Endothelial cell of umbilical vein (primary cell): Measurements from ENCODE around the gene TAF1A.

Experiments used
- CTCF ChIP-seq, 2 donors: IDR thresholded peaks; 1 replicate in 1 of 2; 2 replicates in 1 of 2; pipeline ENCODE4 v1.5.1; 2011; ENCODE audit warnings: low read length in 2 of 2, mild to moderate bottlenecking in 2 of 2, moderate library complexity in 2 of 2, control low read depth in 1 of 2, inconsistent platforms in 1 of 2, low read depth in 1 of 2; ENCODE audit not compliant: insufficient read depth in 1 of 2; ENCODE audit errors: extremely low read depth in 1 of 2
- EZH2 ChIP-seq: IDR thresholded peaks from 2 replicates; pipeline ENCODE4 v1.6.1; 2012; ENCODE audit warnings: borderline replicate concordance, low read depth, mild to moderate bottlenecking, moderate library complexity, low read length, inconsistent platforms; ENCODE audit not compliant: severe bottlenecking
- GATA2 ChIP-seq: IDR thresholded peaks from 2 replicates; pipeline ENCODE4 v1.7.0; 2011; ENCODE audit warnings: low read depth, mild to moderate bottlenecking, moderate library complexity, mixed read lengths, low read length; ENCODE audit not compliant: insufficient read length, insufficient read depth
- JUN ChIP-seq: IDR thresholded peaks from 2 replicates; pipeline ENCODE4 v1.6.1; 2011; ENCODE audit warnings: borderline replicate concordance, low read depth; ENCODE audit not compliant: insufficient read length, insufficient read depth
- MYC ChIP-seq: IDR thresholded peaks from one replicate; pipeline ENCODE4 v1.6.1; 2011; ENCODE audit warnings: mild to moderate bottlenecking, low read depth, low read length
- POLR2A ChIP-seq: IDR thresholded peaks from 2 replicates; pipeline ENCODE4 v1.6.1; 2012; ENCODE audit warnings: low read depth, mild to moderate bottlenecking, control low read depth, low read length
- POLR2AphosphoS5 ChIP-seq: IDR thresholded peaks from 2 replicates; pipeline ENCODE4 v1.6.1; 2012; ENCODE audit warnings: low read depth, mild to moderate bottlenecking, control low read depth, low read length, moderate library complexity; ENCODE audit not compliant: insufficient read depth
- TF ChIP-seq, protein P1 (sequence below): IDR thresholded peaks from 2 replicates; pipeline ENCODE4 v1.6.1; 2011; ENCODE audit not compliant: insufficient read depth, insufficient read length

- TF ChIP-seq GATA2 (no peak), POLR2AphosphoS5 (no peak), CTCF (IDR thresholded peaks at IDR 0.05; ENCODE audit: extremely low read depth in 1 of 2, insufficient read depth in 1 of 2, low read depth in 1 of 2, low read length in 2 of 2) (no peak), JUN (no peak), EZH2 (no peak), POLR2A (no peak), MYC (no peak)
- TF ChIP-seq, protein P1, sequence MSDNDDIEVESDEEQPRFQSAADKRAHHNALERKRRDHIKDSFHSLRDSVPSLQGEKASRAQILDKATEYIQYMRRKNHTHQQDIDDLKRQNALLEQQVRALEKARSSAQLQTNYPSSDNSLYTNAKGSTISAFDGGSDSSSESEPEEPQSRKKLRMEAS = no peak
These were observed 21.0 kb upstream of the TAF1A start for GRCh38 chr1:222610728-222611127.
